HEK293T (cell line): Measurements from ENCODE around the gene TIGAR.

Experiments used
- CTCF ChIA-PET: fragments of 350-600 bp; formaldehyde crosslinking; extraction: SDS; loops from one replicate; lab custom pipeline; 2021; ENCODE audit warnings: antibody characterized with exemption, inconsistent platforms; lab: Yijun Ruan, JAX
- POLR2A ChIA-PET: fragments of 350-600 bp; formaldehyde crosslinking; extraction: SDS; loops from one replicate; lab custom pipeline; 2020; ENCODE audit warnings: antibody characterized with exemption, inconsistent platforms; lab: Yijun Ruan, JAX
- DNase-seq: peaks from one replicate; pipeline ENCODE4 v3.0.0; 2012; ENCODE audit warnings: mixed read lengths; ENCODE audit errors: extremely low spot score
- ARNT ChIP-seq: fragments of 450-650 bp; IDR thresholded peaks from 2 replicates; pipeline ENCODE4 v1.6.1; 2017; ENCODE audit warnings: mild to moderate bottlenecking
- BHLHE40 ChIP-seq: fragments of 450-650 bp; IDR thresholded peaks from 2 replicates; pipeline ENCODE4 v1.6.1; 2016; ENCODE audit warnings: mild to moderate bottlenecking, moderate library complexity, borderline replicate concordance
- CTBP1 ChIP-seq: fragments of 450-650 bp; IDR thresholded peaks from 2 replicates; pipeline ENCODE4 v1.6.1; 2016; ENCODE audit warnings: borderline replicate concordance
- ELF4 ChIP-seq: fragments of 450-650 bp; IDR thresholded peaks from 2 replicates; pipeline ENCODE4 v1.6.1; 2017; ENCODE audit warnings: antibody characterized with exemption
- FOXA1 ChIP-seq: fragments of 450-650 bp; IDR thresholded peaks from 2 replicates; pipeline ENCODE4 v1.6.1; 2016; ENCODE audit warnings: mild to moderate bottlenecking
- FOXK2 ChIP-seq: fragments of 450-650 bp; IDR thresholded peaks from 2 replicates; pipeline ENCODE4 v1.6.1; 2016; ENCODE audit warnings: mild to moderate bottlenecking
- FOXM1 ChIP-seq: fragments of 450-650 bp; IDR thresholded peaks from 2 replicates; pipeline ENCODE4 v1.6.1; 2017; ENCODE audit warnings: mild to moderate bottlenecking, borderline replicate concordance
- HDGF ChIP-seq: fragments of 450-650 bp; IDR thresholded peaks from 2 replicates; pipeline ENCODE4 v1.6.1; 2017; ENCODE audit warnings: antibody characterized with exemption, borderline replicate concordance
- L3MBTL2 ChIP-seq: fragments of 450-650 bp; conservative IDR thresholded peaks from 2 replicates; pipeline ENCODE4 v1.6.1; 2016; ENCODE audit warnings: mild to moderate bottlenecking
- LEF1 ChIP-seq: fragments of 450-650 bp; IDR thresholded peaks from 2 replicates; pipeline ENCODE4 v1.6.1; 2017; ENCODE audit warnings: mild to moderate bottlenecking, borderline replicate concordance
- NFRKB ChIP-seq: fragments of 450-650 bp; IDR thresholded peaks from 2 replicates; pipeline ENCODE4 v1.6.1; 2016; ENCODE audit warnings: mild to moderate bottlenecking, moderate library complexity
- PKNOX1 ChIP-seq: fragments of 450-650 bp; IDR thresholded peaks from 2 replicates; pipeline ENCODE4 v1.6.1; 2016
- SP1 ChIP-seq: fragments of 450-650 bp; IDR thresholded peaks from 2 replicates; pipeline ENCODE4 v1.6.1; 2017
- SUZ12 ChIP-seq: fragments of 450-650 bp; IDR thresholded peaks from 2 replicates; pipeline ENCODE4 v1.6.1; 2016; ENCODE audit warnings: mild to moderate bottlenecking
- TARDBP ChIP-seq: fragments of 450-650 bp; IDR thresholded peaks from 2 replicates; pipeline ENCODE4 v1.6.1; 2016
- ZNF384 ChIP-seq: fragments of 450-650 bp; IDR thresholded peaks from 2 replicates; pipeline ENCODE4 v1.6.1; 2016

The TIGAR gene

GRCh38 chr12:4285070-4285469 is 35.9 kb upstream of the TIGAR start:
- POLR2A ChIA-PET, result interaction anchor here (1.2 kb wide), 1 partner anchor 14 kb away, joined by 3 read pairs; no protein-coding TSS in a partner anchor
- TF ChIP-seq SUZ12 (no peak), ELF4 (no peak), FOXM1 (no peak), SP1 (no peak), PKNOX1 (no peak), L3MBTL2 (no peak), CTBP1 (no peak), LEF1 (no peak), FOXK2 (no peak), ZNF384 (no peak), ARNT (no peak), FOXA1 (no peak), TARDBP (no peak), NFRKB (no peak), BHLHE40 (no peak), HDGF (no peak)
- CTCF ChIA-PET, result no interaction called here

DNA sequence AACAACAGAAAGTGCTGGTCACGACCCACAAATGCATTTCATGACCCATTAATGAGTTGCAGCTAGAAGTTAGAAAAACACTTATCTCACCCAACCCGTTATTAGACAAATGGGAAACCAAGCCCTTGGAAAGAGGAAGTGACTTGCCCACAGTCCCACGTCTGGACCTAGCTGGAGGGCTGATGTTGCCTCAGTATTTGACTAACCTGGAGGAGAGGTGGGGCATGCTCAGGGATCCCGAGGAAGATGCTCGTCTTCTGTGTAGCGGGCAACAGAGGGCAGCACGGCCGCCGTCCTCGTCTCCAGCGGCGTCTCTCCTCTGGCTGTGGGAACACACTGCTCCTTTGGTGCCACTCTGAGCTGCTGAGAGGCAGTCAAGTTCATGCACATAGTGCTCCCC is 34.8 kb upstream of the TIGAR start:
- ChIA-PET POLR2A (interaction anchor here (1.2 kb wide), 1 partner anchor 15 kb away, joined by 3 read pairs; no protein-coding TSS in a partner anchor), CTCF (no interaction called here)
- DNase-seq, result no peak
- TF ChIP-seq L3MBTL2, result no peak
- TF ChIP-seq PKNOX1, result no peak
- no peak for TF ChIP-seq BHLHE40
- TF ChIP-seq SP1, result no peak
- no peak for TF ChIP-seq NFRKB
- no peak for TF ChIP-seq HDGF
- no peak for TF ChIP-seq ZNF384
- no peak for TF ChIP-seq FOXA1
- no peak for TF ChIP-seq SUZ12
- no peak for TF ChIP-seq FOXK2
- no peak for TF ChIP-seq TARDBP
- no peak for TF ChIP-seq ELF4
- TF ChIP-seq ARNT, result no peak
- no peak for TF ChIP-seq FOXM1
- no peak for TF ChIP-seq LEF1
- TF ChIP-seq CTBP1, result no peak

More at GRCh38 chr12:4285070-4285469, 35.9 kb upstream of the TIGAR start:
- no peak for DNase-seq

- CTCF ChIA-PET, result no interaction called here
Observed at GRCh38 chr12:4286771-4287317, 34.2 kb upstream of the TIGAR start.

GRCh38 chr12:4287325-4288211 is 33.4 kb upstream of the TIGAR start:
- DNase-seq, result no peak
- ChIA-PET CTCF (no interaction called here), POLR2A (interaction anchor here (1.3 to 1.4 kb wide), 2 partner anchors 11 to 14 kb away, joined by 3 to 4 read pairs; partner anchors contain the start of gene CCND2)
- TF ChIP-seq SP1 (no peak), ELF4 (no peak), CTBP1 (no peak), PKNOX1 (no peak), TARDBP (no peak), LEF1 (no peak), ZNF384 (no peak), FOXK2 (no peak)

More at GRCh38 chr12:4286771-4287317, 34.2 kb upstream of the TIGAR start:
- DNase-seq, result no peak
- POLR2A ChIA-PET, result interaction anchor here (1.3 to 1.4 kb wide), 2 partner anchors 10 to 13 kb away, joined by 3 to 4 read pairs; partner anchors contain the start of gene CCND2
- no peak for TF ChIP-seq ELF4
- TF ChIP-seq FOXK2, result no peak
- no peak for TF ChIP-seq SP1
- TF ChIP-seq ARNT, result no peak
- TF ChIP-seq LEF1, result no peak
- TF ChIP-seq NFRKB, result no peak
- no peak for TF ChIP-seq PKNOX1
- no peak for TF ChIP-seq SUZ12
- no peak for TF ChIP-seq L3MBTL2
